ENCODE measurements around the gene ANXA6.

ANXA6 gene

GRCh38 chr5:151094030-151094851 is 63.3 kb downstream of the ANXA6 start:
- WGBS (ENCODE audit: insufficient coverage, insufficient read length), result no CpG with 5 or more reads among the region's 12 CpGs
- Histone ChIP-seq H3K36me3 (ENCODE audit: control insufficient read depth, insufficient read depth, low read length) (no peaks in the 10 kb centered on the region), H3K27ac (ENCODE audit: low read length) (no peak overlapping the region), H3K9me3 (ENCODE audit: control insufficient read depth, insufficient read depth, low read length) (no peaks in the 10 kb centered on the region), H3K4me3 (ENCODE audit: low read length) (no peak overlapping the region), H3K4me1 (ENCODE audit: control insufficient read depth, insufficient read depth, low read length) (peaks cover 2% of the 10 kb centered on the region; the same call in 1 of the 2 replicates), H3K27me3 (ENCODE audit: control insufficient read depth, insufficient read depth, low read length) (no peaks in the 10 kb centered on the region)
- DNase-seq (ENCODE audit: low read depth, low spot score), result no peak

DNA sequence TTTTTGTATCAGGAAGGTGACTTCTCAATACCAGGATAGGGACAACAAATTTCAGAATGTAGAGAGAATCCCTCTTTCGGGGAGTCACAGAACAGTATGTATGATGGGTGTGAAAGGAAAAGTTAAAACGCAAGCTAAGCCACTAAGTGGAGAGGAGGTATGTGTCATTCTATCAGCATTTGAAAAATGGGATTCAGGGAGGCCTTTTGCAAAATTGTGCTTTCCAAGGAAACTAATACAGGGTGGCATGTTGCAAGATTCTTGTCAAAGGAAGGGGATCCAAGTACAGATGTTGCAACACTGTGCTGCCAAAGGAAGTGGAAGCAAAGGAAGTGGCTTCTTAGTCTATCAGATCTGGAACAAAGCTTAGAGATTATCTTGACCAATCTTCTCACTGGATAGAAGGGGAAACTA is 64.1 kb downstream of the ANXA6 start:
- Histone ChIP-seq H3K27me3 (ENCODE audit: control insufficient read depth, insufficient read depth, low read length) (no peaks in the 10 kb centered on the region), H3K27ac (ENCODE audit: low read length) (no peak overlapping the region), H3K9me3 (ENCODE audit: control insufficient read depth, insufficient read depth, low read length) (no peaks in the 10 kb centered on the region), H3K4me1 (ENCODE audit: control insufficient read depth, insufficient read depth, low read length) (peaks cover 2% of the 10 kb centered on the region; the same call in 1 of the 2 replicates), H3K36me3 (ENCODE audit: control insufficient read depth, insufficient read depth, low read length) (no peaks in the 10 kb centered on the region), H3K4me3 (ENCODE audit: low read length) (no peak overlapping the region)
- DNase-seq (ENCODE audit: low read depth, low spot score), result no peak
- WGBS (ENCODE audit: insufficient coverage, insufficient read length), result no CpG with 5 or more reads among the region's 2 CpGs

DNA sequence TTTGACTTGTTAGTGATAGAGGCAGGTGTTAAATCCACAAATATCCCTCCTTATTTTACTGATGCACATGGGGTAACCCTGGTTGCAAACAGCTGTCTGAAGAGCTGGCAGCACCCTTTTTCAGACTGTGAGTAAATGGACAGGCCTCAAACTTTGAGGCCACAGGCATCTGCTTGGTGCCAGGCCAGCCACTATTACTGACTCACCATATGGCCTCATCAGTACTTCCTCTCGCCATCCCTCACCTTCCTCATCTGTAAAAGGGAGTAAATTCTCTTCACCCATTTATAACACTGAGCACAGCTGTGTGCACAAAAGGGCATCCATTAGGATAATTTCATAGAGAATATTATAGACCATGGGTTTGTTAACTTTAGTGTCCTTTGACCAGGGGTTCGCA is 64.8 kb downstream of the ANXA6 start:
- no peak for DNase-seq (ENCODE audit: low read depth, low spot score)
- Histone ChIP-seq H3K27ac (ENCODE audit: low read length) (no peak overlapping the region), H3K36me3 (ENCODE audit: control insufficient read depth, insufficient read depth, low read length) (no peaks in the 10 kb centered on the region), H3K9me3 (ENCODE audit: control insufficient read depth, insufficient read depth, low read length) (no peaks in the 10 kb centered on the region), H3K4me1 (ENCODE audit: control insufficient read depth, insufficient read depth, low read length) (peaks cover 2% of the 10 kb centered on the region; the same call in 1 of the 2 replicates), H3K4me3 (ENCODE audit: low read length) (no peak overlapping the region), H3K27me3 (ENCODE audit: control insufficient read depth, insufficient read depth, low read length) (no peaks in the 10 kb centered on the region)
- WGBS (ENCODE audit: insufficient coverage, insufficient read length), result no CpG with 5 or more reads among the region's 2 CpGs

DNA sequence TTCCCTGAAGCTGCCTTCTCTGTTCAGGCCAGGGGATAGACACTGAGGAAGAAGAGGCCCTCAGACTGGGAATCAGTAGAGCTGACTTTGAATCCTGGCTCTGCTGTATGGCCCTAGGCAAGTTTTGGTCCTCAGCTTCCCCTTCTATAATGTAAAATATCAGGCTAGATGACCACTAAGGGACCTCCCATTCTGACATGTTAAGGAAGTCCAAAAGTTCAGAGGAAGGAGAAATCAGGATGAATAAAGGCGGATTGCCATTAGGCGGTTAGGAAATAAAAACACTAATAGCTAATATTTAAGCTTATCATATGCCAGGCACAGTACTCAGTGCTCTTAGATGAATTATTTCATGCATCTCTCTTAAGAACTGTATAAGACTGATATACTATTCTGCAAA is 67.9 kb downstream of the ANXA6 start:
- Histone ChIP-seq H3K4me1 (ENCODE audit: control insufficient read depth, insufficient read depth, low read length) (no peaks in the 10 kb centered on the region; the same call in 1 of the 2 replicates), H3K9me3 (ENCODE audit: control insufficient read depth, insufficient read depth, low read length) (no peaks in the 10 kb centered on the region), H3K36me3 (ENCODE audit: control insufficient read depth, insufficient read depth, low read length) (no peaks in the 10 kb centered on the region), H3K27ac (ENCODE audit: low read length) (no peak overlapping the region), H3K27me3 (ENCODE audit: control insufficient read depth, insufficient read depth, low read length) (no peaks in the 10 kb centered on the region), H3K4me3 (ENCODE audit: low read length) (no peak overlapping the region)
- no peak for DNase-seq (ENCODE audit: low read depth, low spot score)
- WGBS (ENCODE audit: insufficient coverage, insufficient read length), result no CpG with 5 or more reads among the region's 2 CpGs

GRCh38 chr5:151088986-151089385 is 68.6 kb downstream of the ANXA6 start:
- Histone ChIP-seq H3K9me3 (ENCODE audit: control insufficient read depth, insufficient read depth, low read length) (no peaks in the 10 kb centered on the region), H3K4me1 (ENCODE audit: control insufficient read depth, insufficient read depth, low read length) (no peaks in the 10 kb centered on the region; the same call in 1 of the 2 replicates), H3K27me3 (ENCODE audit: control insufficient read depth, insufficient read depth, low read length) (no peaks in the 10 kb centered on the region), H3K36me3 (ENCODE audit: control insufficient read depth, insufficient read depth, low read length) (no peaks in the 10 kb centered on the region), H3K27ac (ENCODE audit: low read length) (no peak overlapping the region), H3K4me3 (ENCODE audit: low read length) (no peak overlapping the region)
- DNase-seq (ENCODE audit: low read depth, low spot score), result no peak
- no CpG with 5 or more reads among the region's 4 CpGs for WGBS (ENCODE audit: insufficient coverage, insufficient read length)

DNA sequence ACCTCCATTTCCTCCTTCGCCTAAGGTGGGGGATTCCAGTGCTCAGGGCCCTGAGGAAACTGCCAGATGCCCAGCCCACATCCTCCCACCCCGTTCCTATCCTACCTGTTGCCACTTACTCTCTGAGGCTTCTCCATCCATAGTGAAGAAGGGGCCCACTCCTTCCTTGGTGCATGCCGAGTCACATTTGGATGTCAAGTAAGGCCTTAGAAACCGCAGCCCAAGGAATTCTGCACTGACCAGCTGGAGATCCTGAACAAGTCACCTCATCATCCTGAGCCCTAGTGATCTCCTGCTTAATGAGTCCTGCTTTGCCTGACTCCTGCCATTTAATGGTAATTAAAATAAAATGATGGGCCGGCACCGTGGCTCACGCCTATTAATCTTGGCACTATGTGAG is 70.1 kb downstream of the ANXA6 start:
- Histone ChIP-seq H3K27me3 (ENCODE audit: control insufficient read depth, insufficient read depth, low read length) (no peaks in the 10 kb centered on the region), H3K9me3 (ENCODE audit: control insufficient read depth, insufficient read depth, low read length) (no peaks in the 10 kb centered on the region), H3K27ac (ENCODE audit: low read length) (no peak overlapping the region), H3K36me3 (ENCODE audit: control insufficient read depth, insufficient read depth, low read length) (no peaks in the 10 kb centered on the region), H3K4me1 (ENCODE audit: control insufficient read depth, insufficient read depth, low read length) (no peaks in the 10 kb centered on the region), H3K4me3 (ENCODE audit: low read length) (no peak overlapping the region)
- no peak for DNase-seq (ENCODE audit: low read depth, low spot score)
- WGBS (ENCODE audit: insufficient coverage, insufficient read length), result no CpG with 5 or more reads among the region's 7 CpGs

- no peak overlapping the region for H3K4me3 ChIP-seq (ENCODE audit: low read length)
- no peaks in the 10 kb centered on the region for H3K36me3 ChIP-seq (ENCODE audit: control insufficient read depth, insufficient read depth, low read length)
- no peaks in the 10 kb centered on the region for H3K27me3 ChIP-seq (ENCODE audit: control insufficient read depth, insufficient read depth, low read length)
- H3K27ac ChIP-seq (ENCODE audit: low read length), result no peak overlapping the region
- no peaks in the 10 kb centered on the region for H3K4me1 ChIP-seq (ENCODE audit: control insufficient read depth, insufficient read depth, low read length)
- H3K9me3 ChIP-seq (ENCODE audit: control insufficient read depth, insufficient read depth, low read length), result no peaks in the 10 kb centered on the region
- no CpG with 5 or more reads among the region's 10 CpGs for WGBS (ENCODE audit: insufficient coverage, insufficient read length)
- no peak for DNase-seq (ENCODE audit: low read depth, low spot score)
Measured at GRCh38 chr5:151086905-151087360, 70.6 kb downstream of the ANXA6 start.

DNA sequence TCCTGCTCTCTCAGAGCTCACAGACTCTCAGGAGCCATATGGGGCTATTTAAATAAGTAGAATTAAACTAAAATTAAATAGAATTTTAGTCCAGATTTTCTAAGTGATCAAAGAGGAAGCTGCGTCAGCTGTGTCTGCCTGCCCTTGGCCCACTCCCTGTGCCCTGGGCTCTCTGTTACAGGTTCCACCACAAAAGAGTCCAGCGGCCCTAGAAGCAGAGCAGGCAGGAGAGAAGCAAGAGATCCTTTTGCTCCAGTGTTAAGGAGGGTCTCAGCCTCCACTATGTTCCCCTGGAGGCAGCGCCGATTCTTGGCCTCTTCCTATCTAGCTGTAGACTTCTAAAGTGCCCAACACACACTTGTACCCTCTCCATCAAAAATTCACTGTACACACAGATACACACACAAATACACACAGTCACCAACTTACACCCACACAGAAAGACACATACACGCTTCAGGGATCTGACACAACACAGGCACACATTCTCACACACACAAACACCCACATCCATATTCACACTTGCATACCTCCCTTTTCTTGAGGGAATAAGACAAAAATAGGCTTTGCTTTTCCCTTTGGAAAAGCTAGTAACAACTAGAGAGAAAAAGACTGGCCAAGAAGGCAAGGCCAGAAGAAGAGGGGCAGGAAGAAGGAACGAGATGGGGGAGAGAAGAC is 71.2 kb downstream of the ANXA6 start:
- no CpG with 5 or more reads among the region's 6 CpGs for WGBS (ENCODE audit: insufficient coverage, insufficient read length)
- H3K9me3 ChIP-seq (ENCODE audit: control insufficient read depth, insufficient read depth, low read length), result no peaks in the 10 kb centered on the region
- no peaks in the 10 kb centered on the region for H3K4me1 ChIP-seq (ENCODE audit: control insufficient read depth, insufficient read depth, low read length)
- H3K4me3 ChIP-seq (ENCODE audit: low read length), result no peak overlapping the region
- H3K27ac ChIP-seq (ENCODE audit: low read length), result no peak overlapping the region
- H3K36me3 ChIP-seq (ENCODE audit: control insufficient read depth, insufficient read depth, low read length), result no peaks in the 10 kb centered on the region
- no peak for DNase-seq (ENCODE audit: low read depth, low spot score)
- no peaks in the 10 kb centered on the region for H3K27me3 ChIP-seq (ENCODE audit: control insufficient read depth, insufficient read depth, low read length)

- H3K27ac ChIP-seq (ENCODE audit: low read length), result no peak overlapping the region
- H3K9me3 ChIP-seq (ENCODE audit: control insufficient read depth, insufficient read depth, low read length), result no peaks in the 10 kb centered on the region
- no CpG with 5 or more reads among the region's 9 CpGs for WGBS (ENCODE audit: insufficient coverage, insufficient read length)
- H3K27me3 ChIP-seq (ENCODE audit: control insufficient read depth, insufficient read depth, low read length), result no peaks in the 10 kb centered on the region
- DNase-seq (ENCODE audit: low read depth, low spot score), result no peak
- no peak overlapping the region for H3K4me3 ChIP-seq (ENCODE audit: low read length)
- H3K4me1 ChIP-seq (ENCODE audit: control insufficient read depth, insufficient read depth, low read length), result no peaks in the 10 kb centered on the region
- no peaks in the 10 kb centered on the region for H3K36me3 ChIP-seq (ENCODE audit: control insufficient read depth, insufficient read depth, low read length)
Measured at GRCh38 chr5:151085517-151086041, 72.0 kb downstream of the ANXA6 start.

DNA sequence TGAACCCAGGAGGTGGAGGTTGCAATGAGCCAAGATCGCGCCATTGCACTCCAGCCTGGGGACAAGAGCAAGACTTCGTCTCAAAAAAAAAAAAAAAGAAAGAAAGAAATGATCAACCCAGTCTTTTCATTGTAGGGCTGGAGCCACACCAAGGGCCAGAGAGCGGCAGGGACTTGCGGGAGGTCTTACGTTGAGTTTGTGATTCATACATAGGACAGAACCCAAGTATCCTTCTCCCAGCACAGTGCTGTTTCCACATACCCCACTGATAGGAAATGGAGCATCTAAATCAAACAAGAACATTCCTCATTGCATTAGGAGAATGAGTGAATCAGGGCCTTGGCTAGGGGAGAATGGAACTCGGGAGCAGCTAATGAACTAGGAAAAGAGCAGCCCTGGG is 73.2 kb downstream of the ANXA6 start:
- no CpG with 5 or more reads among the region's 7 CpGs for WGBS (ENCODE audit: insufficient coverage, insufficient read length)
- peaks cover 2% of the 10 kb centered on the region for H3K4me1 ChIP-seq (ENCODE audit: control insufficient read depth, insufficient read depth, low read length)

More for the DNA sequence above, 73.2 kb downstream of the ANXA6 start:
- Histone ChIP-seq H3K27ac (ENCODE audit: low read length) (no peak overlapping the region), H3K4me3 (ENCODE audit: low read length) (no peak overlapping the region), H3K36me3 (ENCODE audit: control insufficient read depth, insufficient read depth, low read length) (no peaks in the 10 kb centered on the region), H3K9me3 (ENCODE audit: control insufficient read depth, insufficient read depth, low read length) (no peaks in the 10 kb centered on the region), H3K27me3 (ENCODE audit: control insufficient read depth, insufficient read depth, low read length) (no peaks in the 10 kb centered on the region)
- DNase-seq (ENCODE audit: low read depth, low spot score), result no peak
